Vagina (tissue), 2 donors: ENCODE measurements around the gene TNK1.

ENCODE experiments used
- POLR2A ChIP-seq, 2 donors: fragments of 450-650 bp; IDR thresholded peaks; one replicate each; pipeline ENCODE4 v1.6.1; 2017; ENCODE audit warnings: antibody characterized with exemption in 2 of 2, mild to moderate bottlenecking in 2 of 2, moderate library complexity in 2 of 2
- POLR2AphosphoS5 ChIP-seq, 2 donors: sonication (generic); formaldehyde crosslinking; IDR thresholded peaks; one replicate each; pipeline ENCODE4 v1.9.0; 2017; ENCODE audit warnings: antibody characterized with exemption in 2 of 2, mild to moderate bottlenecking in 2 of 2, low read depth in 1 of 2; ENCODE audit not compliant: insufficient read depth in 1 of 2
- TF ChIP-seq, protein P1 (sequence below), 3 experiments: fragments of 450-650 bp in 2 of 3; fragments of 200-600 bp in 1 of 3; sonication (generic) in 1 of 3; IDR thresholded peaks; one replicate each; pipeline ENCODE4 v1.5.1; 2017 to 2019; ENCODE audit warnings: antibody characterized with exemption in 3 of 3, mild to moderate bottlenecking in 2 of 3, moderate library complexity in 2 of 3

DNA sequence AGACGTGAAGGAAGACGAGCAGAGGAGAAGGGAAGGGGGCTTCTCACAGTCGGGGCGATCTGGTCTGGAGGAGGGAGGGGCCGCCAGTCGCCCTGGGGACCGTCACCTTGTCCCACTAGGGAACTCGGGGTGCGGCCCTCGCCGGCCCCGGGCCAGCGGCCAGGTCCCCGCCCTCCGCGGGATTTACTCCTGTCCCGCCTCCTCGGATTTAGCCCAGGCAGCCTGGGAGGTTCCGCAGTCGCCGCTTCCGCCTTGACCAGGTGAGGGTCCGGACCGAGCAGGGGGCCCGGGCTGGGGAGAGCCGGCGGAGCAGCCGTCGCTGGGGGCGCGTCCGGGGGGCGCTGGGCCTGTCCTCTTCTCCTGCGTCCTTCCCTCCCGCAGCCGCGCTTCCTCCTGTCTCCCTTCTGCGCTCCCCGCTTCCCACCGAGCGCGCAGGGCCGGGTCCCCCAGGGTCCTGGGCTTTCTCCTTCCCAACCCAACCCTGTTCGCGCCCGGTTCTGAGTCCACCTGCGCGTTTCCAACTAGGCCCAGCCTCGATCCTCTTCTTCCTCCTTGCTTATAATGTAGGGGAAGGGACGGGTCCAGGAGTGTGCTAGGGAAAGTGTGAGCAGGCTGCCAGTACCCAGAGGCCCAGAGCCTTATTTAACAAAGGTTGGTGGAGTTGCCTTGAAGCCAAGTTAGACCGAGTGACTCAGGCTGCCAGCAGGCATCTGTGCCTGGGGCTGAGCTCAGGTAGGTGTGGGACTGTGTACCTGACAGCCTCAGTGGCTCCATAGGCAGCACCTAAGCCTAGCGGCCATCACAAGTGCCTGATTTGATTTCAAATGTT lies at the start of gene TNK1:
- TF ChIP-seq POLR2AphosphoS5 (IDR thresholded peaks at IDR 0.05; ENCODE audit: insufficient read depth in 1 of 2, low read depth in 1 of 2), result peak in 1 of 2 donors; percentile 84
- TF ChIP-seq, protein P1, sequence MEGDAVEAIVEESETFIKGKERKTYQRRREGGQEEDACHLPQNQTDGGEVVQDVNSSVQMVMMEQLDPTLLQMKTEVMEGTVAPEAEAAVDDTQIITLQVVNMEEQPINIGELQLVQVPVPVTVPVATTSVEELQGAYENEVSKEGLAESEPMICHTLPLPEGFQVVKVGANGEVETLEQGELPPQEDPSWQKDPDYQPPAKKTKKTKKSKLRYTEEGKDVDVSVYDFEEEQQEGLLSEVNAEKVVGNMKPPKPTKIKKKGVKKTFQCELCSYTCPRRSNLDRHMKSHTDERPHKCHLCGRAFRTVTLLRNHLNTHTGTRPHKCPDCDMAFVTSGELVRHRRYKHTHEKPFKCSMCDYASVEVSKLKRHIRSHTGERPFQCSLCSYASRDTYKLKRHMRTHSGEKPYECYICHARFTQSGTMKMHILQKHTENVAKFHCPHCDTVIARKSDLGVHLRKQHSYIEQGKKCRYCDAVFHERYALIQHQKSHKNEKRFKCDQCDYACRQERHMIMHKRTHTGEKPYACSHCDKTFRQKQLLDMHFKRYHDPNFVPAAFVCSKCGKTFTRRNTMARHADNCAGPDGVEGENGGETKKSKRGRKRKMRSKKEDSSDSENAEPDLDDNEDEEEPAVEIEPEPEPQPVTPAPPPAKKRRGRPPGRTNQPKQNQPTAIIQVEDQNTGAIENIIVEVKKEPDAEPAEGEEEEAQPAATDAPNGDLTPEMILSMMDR (IDR thresholded peaks at IDR 0.05), result no peak
- TF ChIP-seq POLR2A (IDR thresholded peaks at IDR 0.05), result peak in 1 of 2 donors; percentile 61
